Smooth muscle cell (in vitro differentiated cells): Measurements from ENCODE around the gene INAVA. TPM values are rescaled to one million over a fixed set of nuclear protein-coding genes. Genes with fewer than 3 reads are reported as not detected.

ENCODE experiments used
- DNase-seq: peaks from one replicate; lab custom pipeline; 2025; ENCODE audit not compliant: unreplicated experiment; lab: John Stamatoyannopoulos, UW
- H2AFZ ChIP-seq: fragments of 200-600 bp; sonication (generic); 2 replicates; pipeline ENCODE4 v1.6.0; 2016; ENCODE audit warnings: antibody characterized with exemption, low read depth, mild to moderate bottlenecking
- H3F3A ChIP-seq: fragments of 200-600 bp; sonication (generic); 2 replicates; pipeline ENCODE4 v1.6.0; 2017; ENCODE audit warnings: antibody characterized with exemption, low read depth
- H3K27ac ChIP-seq: fragments of 200-600 bp; sonication (generic); 2 replicates; pipeline ENCODE4 v1.5.1; 2016; ENCODE audit warnings: low read depth, mild to moderate bottlenecking
- H3K27me3 ChIP-seq: fragments of 200-600 bp; sonication (generic); 2 replicates; pipeline ENCODE4 v1.6.1; 2016; ENCODE audit warnings: low read depth, mild to moderate bottlenecking
- H3K36me3 ChIP-seq: fragments of 200-600 bp; sonication (generic); 2 replicates; pipeline ENCODE4 v1.5.1; 2016; ENCODE audit warnings: low read depth
- H3K4me1 ChIP-seq: fragments of 200-600 bp; sonication (generic); 2 replicates; pipeline ENCODE4 v1.5.1; 2016; ENCODE audit warnings: low read depth
- H3K4me2 ChIP-seq: fragments of 200-600 bp; sonication (generic); 2 replicates; pipeline ENCODE4 v1.6.0; 2016; ENCODE audit warnings: mild to moderate bottlenecking
- H3K4me3 ChIP-seq: fragments of 200-600 bp; sonication (generic); 2 replicates; pipeline ENCODE4 v1.5.1; 2016; ENCODE audit warnings: mild to moderate bottlenecking
- H3K79me2 ChIP-seq: fragments of 200-600 bp; sonication (generic); 2 replicates; pipeline ENCODE4 v1.6.0; 2016; ENCODE audit warnings: low read depth, mild to moderate bottlenecking
- H3K9ac ChIP-seq: fragments of 200-600 bp; sonication (generic); 2 replicates; pipeline ENCODE4 v1.6.0; 2016; ENCODE audit warnings: low read depth
- H3K9me3 ChIP-seq: fragments of 200-600 bp; sonication (generic); replicated peaks from 2 replicates; pipeline ENCODE4 v1.5.1; 2016; ENCODE audit warnings: low read depth
- H4K20me1 ChIP-seq: fragments of 200-600 bp; sonication (generic); 2 replicates; pipeline ENCODE4 v1.6.0; 2016; ENCODE audit warnings: low read depth
- WGBS: methylation state at CpG from one replicate; pipeline ENCODE4 v1.1.7; 2016; ENCODE audit warnings: low lambda C conversion rate; 5-methylcytosine and 5-hydroxymethylcytosine counted together
- polyA plus RNA-seq: library from polyadenylated mRNA; unstranded; fragments of >200 nt; fragmentation: Nextera tagmentation; extraction: Ambion mirVana; gene quantifications from 2 replicates; pipeline ENCODE4 v1.2.1, GENCODE V29; 2016
- total RNA-seq: library from RNA; depleted of rRNA; stranded (reverse); fragments of >200 nt; gene quantifications from 2 replicates; pipeline ENCODE4 v1.2.3, GENCODE V29; 2014
- TF ChIP-seq, protein P1 (sequence below): fragments of 200-600 bp; sonication (generic); IDR thresholded peaks from 2 replicates; pipeline ENCODE4 v1.5.1; 2017; ENCODE audit warnings: borderline replicate concordance, mild to moderate bottlenecking, antibody characterized with exemption; ENCODE audit not compliant: insufficient read depth, poor library complexity, severe bottlenecking

Gene INAVA
- total and polyA plus RNA-seq, 2 experiments from 2014 or later: 10.1 to 16.9 TPM

- Histone ChIP-seq H2AFZ (no peak overlapping the region), H3K79me2 (no peaks in the 10 kb centered on the region), H3K4me2 (no peak overlapping the region), H3K4me3 (no peak overlapping the region), H4K20me1 (no peaks in the 10 kb centered on the region), H3K36me3 (no peaks in the 10 kb centered on the region), H3K27me3 (no peaks in the 10 kb centered on the region), H3K27ac (no peak overlapping the region), H3F3A (no peaks in the 10 kb centered on the region), H3K9ac (no peak overlapping the region), H3K4me1 (peaks cover 19% of the 10 kb centered on the region), H3K9me3 (no peaks in the 10 kb centered on the region)
- no peak for DNase-seq
- TF ChIP-seq, protein P1, sequence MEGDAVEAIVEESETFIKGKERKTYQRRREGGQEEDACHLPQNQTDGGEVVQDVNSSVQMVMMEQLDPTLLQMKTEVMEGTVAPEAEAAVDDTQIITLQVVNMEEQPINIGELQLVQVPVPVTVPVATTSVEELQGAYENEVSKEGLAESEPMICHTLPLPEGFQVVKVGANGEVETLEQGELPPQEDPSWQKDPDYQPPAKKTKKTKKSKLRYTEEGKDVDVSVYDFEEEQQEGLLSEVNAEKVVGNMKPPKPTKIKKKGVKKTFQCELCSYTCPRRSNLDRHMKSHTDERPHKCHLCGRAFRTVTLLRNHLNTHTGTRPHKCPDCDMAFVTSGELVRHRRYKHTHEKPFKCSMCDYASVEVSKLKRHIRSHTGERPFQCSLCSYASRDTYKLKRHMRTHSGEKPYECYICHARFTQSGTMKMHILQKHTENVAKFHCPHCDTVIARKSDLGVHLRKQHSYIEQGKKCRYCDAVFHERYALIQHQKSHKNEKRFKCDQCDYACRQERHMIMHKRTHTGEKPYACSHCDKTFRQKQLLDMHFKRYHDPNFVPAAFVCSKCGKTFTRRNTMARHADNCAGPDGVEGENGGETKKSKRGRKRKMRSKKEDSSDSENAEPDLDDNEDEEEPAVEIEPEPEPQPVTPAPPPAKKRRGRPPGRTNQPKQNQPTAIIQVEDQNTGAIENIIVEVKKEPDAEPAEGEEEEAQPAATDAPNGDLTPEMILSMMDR: no peak
- WGBS: 83% methylated on average over 11 of the region's 11 CpGs
Measured at GRCh38 chr1:200887036-200887435, 7.7 kb upstream of the INAVA start.

GRCh38 chr1:200887772-200888348, 6.8 kb upstream of the INAVA start:
- H3K4me3 ChIP-seq: no peak overlapping the region
- no peak for DNase-seq
- WGBS: 87% methylated on average over 9 of the region's 9 CpGs

DNA sequence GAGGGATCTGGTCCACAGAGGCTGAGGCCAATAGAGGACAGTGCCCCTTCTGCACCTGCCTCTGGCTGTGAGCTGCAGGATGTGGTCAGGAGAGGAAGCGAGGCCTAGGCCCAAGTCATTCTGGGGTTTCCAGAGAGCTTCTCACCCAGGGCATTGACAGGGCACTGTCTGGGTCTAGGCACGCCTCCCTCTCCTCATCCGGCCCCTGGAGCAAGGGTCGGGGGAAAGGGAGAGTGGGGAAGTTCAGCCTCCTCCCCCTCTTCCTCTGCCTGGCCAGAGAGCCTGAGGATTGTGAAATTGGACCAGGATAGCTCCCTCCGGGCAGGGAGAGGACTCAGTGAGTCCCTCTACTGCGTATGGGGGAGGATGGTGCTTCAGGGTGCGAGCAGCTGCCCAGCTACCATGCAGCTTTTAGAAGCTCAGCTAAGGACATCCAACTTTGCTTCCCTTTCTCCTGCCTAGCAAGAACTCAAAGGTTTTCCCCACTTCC, 6.3 kb upstream of the INAVA start:
- Histone ChIP-seq H3K9me3 (no peaks in the 10 kb centered on the region), H3K4me1 (peaks cover 29% of the 10 kb centered on the region), H3K4me2 (no peak overlapping the region), H3K4me3 (no peak overlapping the region), H3K27me3 (no peaks in the 10 kb centered on the region), H3F3A (no peaks in the 10 kb centered on the region), H3K36me3 (no peaks in the 10 kb centered on the region), H3K79me2 (peaks cover 9% of the 10 kb centered on the region), H3K27ac (no peak overlapping the region), H2AFZ (no peak overlapping the region), H4K20me1 (no peaks in the 10 kb centered on the region), H3K9ac (no peak overlapping the region)
- DNase-seq: no peak
- 66% methylated on average over 7 of the region's 7 CpGs for WGBS
- TF ChIP-seq, protein P1: no peak

More at GRCh38 chr1:200887772-200888348, 6.8 kb upstream of the INAVA start:
- Histone ChIP-seq H3K4me1 (peaks cover 23% of the 10 kb centered on the region), H3K4me2 (no peak overlapping the region), H3K27ac (no peak overlapping the region), H3K9ac (no peak overlapping the region), H3K36me3 (no peaks in the 10 kb centered on the region), H4K20me1 (no peaks in the 10 kb centered on the region), H3K27me3 (no peaks in the 10 kb centered on the region), H2AFZ (no peak overlapping the region), H3F3A (no peaks in the 10 kb centered on the region), H3K79me2 (peaks cover 4% of the 10 kb centered on the region), H3K9me3 (no peaks in the 10 kb centered on the region)
- TF ChIP-seq, protein P1: no peak

- Histone ChIP-seq H3K36me3 (no peaks in the 10 kb centered on the region), H3K9me3 (no peaks in the 10 kb centered on the region), H3F3A (peaks cover 8% of the 10 kb centered on the region), H3K9ac (no peak overlapping the region), H2AFZ (no peak overlapping the region), H4K20me1 (no peaks in the 10 kb centered on the region), H3K27me3 (no peaks in the 10 kb centered on the region), H3K4me1 (peaks cover 40% of the 10 kb centered on the region), H3K27ac (no peak overlapping the region), H3K4me3 (no peak overlapping the region), H3K4me2 (no peak overlapping the region), H3K79me2 (peaks cover 9% of the 10 kb centered on the region)
- TF ChIP-seq, protein P1: no peak
- 97% methylated on average over 2 of the region's 2 CpGs for WGBS
- no peak for DNase-seq
Measured at GRCh38 chr1:200889571-200889970, 5.1 kb upstream of the INAVA start.
